Measurements from ENCODE around the gene PTPRD. TPM values are rescaled to one million over a fixed set of nuclear protein-coding genes. Genes with fewer than 3 reads are reported as not detected.

Gene PTPRD
- total RNA-seq = 4.0 and 7.1 TPM in 2 replicates

DNA sequence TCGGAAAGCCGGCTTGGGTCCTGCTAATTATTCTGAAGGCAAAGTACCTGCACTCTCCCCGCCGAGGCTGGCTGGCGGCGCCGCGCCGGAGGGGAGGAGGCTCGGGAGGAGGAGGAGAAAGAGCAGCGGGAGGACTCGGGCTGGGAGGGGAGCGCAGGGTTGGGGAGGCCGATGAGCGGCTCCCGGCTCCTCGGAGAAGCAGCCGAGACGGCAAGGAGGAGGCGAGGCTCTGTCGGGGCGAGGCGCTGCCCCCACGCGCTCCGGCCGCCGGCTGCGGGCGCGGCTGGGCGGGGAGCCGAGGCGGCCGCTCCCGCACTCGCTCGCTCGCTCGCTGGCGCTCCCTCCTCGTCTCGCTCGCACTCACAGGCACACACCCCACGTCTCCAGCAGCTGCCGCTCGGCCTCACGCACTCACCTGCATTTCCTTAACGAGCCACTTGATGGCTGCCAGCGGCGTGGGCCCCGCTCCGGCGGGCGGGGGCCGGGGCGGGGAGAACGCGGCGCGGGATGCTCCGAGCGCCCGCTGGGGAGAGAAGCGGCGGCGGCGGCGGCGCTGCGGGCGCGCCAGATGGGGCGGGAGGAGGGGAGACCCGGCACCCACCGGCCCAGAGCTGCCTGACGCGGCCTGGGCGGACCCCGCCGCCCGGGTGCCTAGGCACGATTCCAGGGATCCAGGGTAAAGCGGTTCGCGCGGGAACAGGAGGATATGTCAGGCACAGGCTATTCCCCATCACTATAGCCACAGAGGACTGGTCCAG, at the start of gene PTPRD:
Gene PTPRD (minus strand): TSS at position 362 of the 758 bp plus-strand sequence.

Measured in pericardium fibroblast (primary cell).